ENCODE data around the gene TMEM139. TPM values are rescaled to one million over a fixed set of nuclear protein-coding genes. Genes with fewer than 3 reads are reported as not detected.
"Not testable (repeated sequence)": the region's sequence is repeated elsewhere in the genome, so short reads cannot be mapped to it uniquely, and the experiment has no call there.

The TMEM139 gene
- total RNA-seq, 1 experiment from 2014 or later = not detected

GRCh38 chr7:143256932-143257331, 27.8 kb upstream of the TMEM139 start:
- in situ Hi-C loops (cut with HindIII; ENCODE audit: low sequenced_read_pairs) = no loop called here
- no peak for DNase-seq (ENCODE audit: low spot score)

GRCh38 chr7:143257501-143257900, 27.3 kb upstream of the TMEM139 start:
- in situ Hi-C loops (cut with HindIII; ENCODE audit: low sequenced_read_pairs) = no loop called here
- no peak for DNase-seq (ENCODE audit: low spot score)

GRCh38 chr7:143258831-143259230, 25.9 kb upstream of the TMEM139 start:
- in situ Hi-C loops (cut with HindIII; ENCODE audit: low sequenced_read_pairs) = no loop called here
- no peak for DNase-seq (ENCODE audit: low spot score)

- in situ Hi-C loops (cut with HindIII; ENCODE audit: low sequenced_read_pairs) = no loop called here
- no peak for DNase-seq (ENCODE audit: low spot score)
These were observed 25.0 kb upstream of the TMEM139 start for GRCh38 chr7:143259765-143260164.

GRCh38 chr7:143261901-143262300, 22.9 kb upstream of the TMEM139 start:
- DNase-seq (ENCODE audit: low spot score) = no peak
- in situ Hi-C loops (cut with HindIII; ENCODE audit: low sequenced_read_pairs) = no loop called here

GRCh38 chr7:143263266-143264195, 21.2 kb upstream of the TMEM139 start, which contains the start of gene GSTK1:
TSS of gene GSTK1 (plus strand) at chr7:143263441. CDS start at chr7:143263514, 73 bp downstream.
- in situ Hi-C loops (cut with HindIII; ENCODE audit: low sequenced_read_pairs) = no loop called here
- DNase-seq (ENCODE audit: low spot score) = peak; percentile 83

- DNase-seq (ENCODE audit: low spot score); in situ Hi-C loops (cut with HindIII; ENCODE audit: low sequenced_read_pairs): not testable (repeated sequence)
These were observed 20.6 kb upstream of the TMEM139 start for GRCh38 chr7:143264196-143264568.

- DNase-seq (ENCODE audit: low spot score) = peak; percentile 52
- in situ Hi-C loops (cut with HindIII; ENCODE audit: low sequenced_read_pairs) = no loop called here
These were observed 19.6 kb upstream of the TMEM139 start for GRCh38 chr7:143265017-143265693.

GRCh38 chr7:143269251-143269650, 15.5 kb upstream of the TMEM139 start:
- in situ Hi-C loops (cut with HindIII; ENCODE audit: low sequenced_read_pairs) = no loop called here
- no peak for DNase-seq (ENCODE audit: low spot score)

- DNase-seq (ENCODE audit: low spot score) = no peak
- in situ Hi-C loops (cut with HindIII; ENCODE audit: low sequenced_read_pairs) = no loop called here
These were observed 13.5 kb upstream of the TMEM139 start for GRCh38 chr7:143271240-143271639.

- in situ Hi-C loops (cut with HindIII; ENCODE audit: low sequenced_read_pairs) = no loop called here
- no peak for DNase-seq (ENCODE audit: low spot score)
These were observed 11.9 kb upstream of the TMEM139 start for GRCh38 chr7:143272871-143273270.

GRCh38 chr7:143279186-143280098, 5.3 kb upstream of the TMEM139 start:
- DNase-seq (ENCODE audit: low spot score) = no peak
- in situ Hi-C loops (cut with HindIII; ENCODE audit: low sequenced_read_pairs) = no loop called here

- DNase-seq (ENCODE audit: low spot score) = no peak
- in situ Hi-C loops (cut with HindIII; ENCODE audit: low sequenced_read_pairs) = no loop called here
These were observed 4.6 kb upstream of the TMEM139 start for GRCh38 chr7:143280160-143280559.

- in situ Hi-C loops (cut with HindIII; ENCODE audit: low sequenced_read_pairs) = no loop called here
- DNase-seq (ENCODE audit: low spot score) = no peak
These were observed 4.2 kb upstream of the TMEM139 start for GRCh38 chr7:143280566-143280965.

GRCh38 chr7:143281529-143281928, 3.2 kb upstream of the TMEM139 start:
- in situ Hi-C loops (cut with HindIII; ENCODE audit: low sequenced_read_pairs) = no loop called here
- no peak for DNase-seq (ENCODE audit: low spot score)

- in situ Hi-C loops (cut with HindIII; ENCODE audit: low sequenced_read_pairs) = no loop called here
- no peak for DNase-seq (ENCODE audit: low spot score)
These were observed 2.6 kb upstream of the TMEM139 start for GRCh38 chr7:143282124-143282523.

- in situ Hi-C loops (cut with HindIII; ENCODE audit: low sequenced_read_pairs) = no loop called here
- no peak for DNase-seq (ENCODE audit: low spot score)
These were observed 1.4 kb upstream of the TMEM139 start for GRCh38 chr7:143283381-143283780.

GRCh38 chr7:143285470-143285778, 666 bp downstream of the TMEM139 start:
- DNase-seq (ENCODE audit: low spot score) = no peak
- in situ Hi-C loops (cut with HindIII; ENCODE audit: low sequenced_read_pairs) = no loop called here

- no peak for DNase-seq (ENCODE audit: low spot score)
- in situ Hi-C loops (cut with HindIII; ENCODE audit: low sequenced_read_pairs) = no loop called here
These were observed 1.2 kb downstream of the TMEM139 start for GRCh38 chr7:143285806-143286521.
